ENCODE data around the gene PQBP1. TPM values are rescaled to one million over a fixed set of nuclear protein-coding genes. Genes with fewer than 3 reads are reported as not detected.

The PQBP1 gene
- total and polyA plus RNA-seq, 2 experiments from 2014 or later: 33.8 to 82.9 TPM

GRCh38 chrX:48945517-48946348 lies 48.0 kb downstream of the PQBP1 start:
- Histone ChIP-seq H4K20me1 (ENCODE audit: insufficient read depth, poor library complexity, severe bottlenecking) (peaks cover 16% of the 10 kb centered on the region), H3K9me3 (ENCODE audit: low read depth) (no peaks in the 10 kb centered on the region), H2AFZ (no peak overlapping the region), H3K79me2 (peaks cover 47% of the 10 kb centered on the region), H3K4me2 (no peak overlapping the region), H3K4me1 (ENCODE audit: insufficient read depth) (no peaks in the 10 kb centered on the region), H3K4me3 (no peak overlapping the region), H3K36me3 (replicated peaks; ENCODE audit: insufficient read depth, low read depth) (no peaks in the 10 kb centered on the region), H3K9me2 (replicated peaks; ENCODE audit: insufficient read depth) (no peaks in the 10 kb centered on the region), H3K27me3 (no peaks in the 10 kb centered on the region), H3K27ac (no peak overlapping the region)
- TF ChIP-seq EZH2 (IDR thresholded peaks at IDR 0.05; ENCODE audit: borderline replicate concordance) (no peak), CTCF (IDR thresholded peaks at IDR 0.05; ENCODE audit: poor library complexity) (peak; percentile 73), EZH2phosphoT487 (IDR thresholded peaks at IDR 0.05; ENCODE audit: low read depth, severe bottlenecking, unreplicated experiment) (no peak)
- 60% methylated on average over 7 of the region's 8 CpGs for WGBS (ENCODE audit: low lambda C conversion rate, missing lambda C conversion rate)
- DNase-seq (ENCODE audit: low spot score): peak; percentile 76

- no peak for DNase-seq (ENCODE audit: low spot score)
- H3K4me1 ChIP-seq (ENCODE audit: insufficient read depth): no peaks in the 10 kb centered on the region
- no peak for TF ChIP-seq CTCF (IDR thresholded peaks at IDR 0.05; ENCODE audit: poor library complexity)
These were observed 50.9 kb downstream of the PQBP1 start for GRCh38 chrX:48948589-48948988.

More at GRCh38 chrX:48948589-48948988, 50.9 kb downstream of the PQBP1 start:
- Histone ChIP-seq H3K36me3 (replicated peaks; ENCODE audit: insufficient read depth, low read depth) (no peaks in the 10 kb centered on the region), H3K4me3 (no peak overlapping the region), H2AFZ (no peak overlapping the region), H3K27me3 (no peaks in the 10 kb centered on the region), H3K79me2 (peaks cover 60% of the 10 kb centered on the region), H3K4me2 (no peak overlapping the region), H3K27ac (no peak overlapping the region), H4K20me1 (ENCODE audit: insufficient read depth, poor library complexity, severe bottlenecking) (peaks cover 22% of the 10 kb centered on the region), H3K9me3 (ENCODE audit: low read depth) (no peaks in the 10 kb centered on the region), H3K9me2 (replicated peaks; ENCODE audit: insufficient read depth) (no peaks in the 10 kb centered on the region)
- 71% methylated on average over 1 of the region's 1 CpG for WGBS (ENCODE audit: low lambda C conversion rate, missing lambda C conversion rate)

Other genes starting within 250 kb of the PQBP1 start
- gene WAS, start 214.1 kb upstream of the PQBP1 start, total RNA-seq: 0.32 TPM in 1 of 2 replicates, not detected in the other
- gene WAS, start 214.1 kb upstream of the PQBP1 start, polyA plus RNA-seq: 0.73 and 2.4 TPM in 2 replicates
- 2.9 and 3.1 TPM in 2 replicates for gene SUV39H1, start 201.2 kb upstream of the PQBP1 start, total RNA-seq
- gene SUV39H1, start 201.2 kb upstream of the PQBP1 start, polyA plus RNA-seq: 5.3 and 9.1 TPM in 2 replicates
- 2.4 TPM in 1 of 2 replicates, not detected in the other for gene GLOD5, start 136.2 kb upstream of the PQBP1 start, total RNA-seq
- not detected in 2 replicates for gene GLOD5, start 136.2 kb upstream of the PQBP1 start, polyA plus RNA-seq
- not detected in 2 replicates for gene GATA1, start 111.3 kb upstream of the PQBP1 start, total RNA-seq
- gene GATA1, start 111.3 kb upstream of the PQBP1 start, polyA plus RNA-seq: 0.13 TPM in 1 of 2 replicates, not detected in the other
- gene HDAC6, start 95.9 kb upstream of the PQBP1 start, total RNA-seq: 66.5 and 68.9 TPM in 2 replicates
- gene HDAC6, start 95.9 kb upstream of the PQBP1 start, polyA plus RNA-seq: 96.3 and 115 TPM in 2 replicates
- gene ERAS, start 71.4 kb upstream of the PQBP1 start, total RNA-seq: 0.47 TPM in 1 of 2 replicates, not detected in the other
- 0.65 TPM in 1 of 2 replicates, not detected in the other for gene ERAS, start 71.4 kb upstream of the PQBP1 start, polyA plus RNA-seq
- gene PCSK1N, start 62.3 kb upstream of the PQBP1 start, total RNA-seq: 39.0 and 45.8 TPM in 2 replicates
- gene PCSK1N, start 62.3 kb upstream of the PQBP1 start, polyA plus RNA-seq: 97.0 and 97.7 TPM in 2 replicates
- 42.5 and 56.7 TPM in 2 replicates for gene TIMM17B, start 162 bp upstream of the PQBP1 start, total RNA-seq
- gene TIMM17B, start 162 bp upstream of the PQBP1 start, polyA plus RNA-seq: 113 and 132 TPM in 2 replicates
- gene SLC35A2, start 13.7 kb downstream of the PQBP1 start, total RNA-seq: 40.8 and 49.5 TPM in 2 replicates
- 82.4 and 95.9 TPM in 2 replicates for gene SLC35A2, start 13.7 kb downstream of the PQBP1 start, polyA plus RNA-seq
- gene PIM2, start 21.1 kb downstream of the PQBP1 start, total RNA-seq: 7.0 and 11.5 TPM in 2 replicates
- 16.8 and 17.2 TPM in 2 replicates for gene PIM2, start 21.1 kb downstream of the PQBP1 start, polyA plus RNA-seq
- 27.7 and 32.5 TPM in 2 replicates for gene OTUD5, start 59.7 kb downstream of the PQBP1 start, total RNA-seq
- 49.9 and 51.2 TPM in 2 replicates for gene OTUD5, start 59.7 kb downstream of the PQBP1 start, polyA plus RNA-seq
- 0.64 and 0.87 TPM in 2 replicates for gene KCND1, start 73.9 kb downstream of the PQBP1 start, total RNA-seq
- gene KCND1, start 73.9 kb downstream of the PQBP1 start, polyA plus RNA-seq: 2.0 and 3.2 TPM in 2 replicates
- 17.8 and 20.2 TPM in 2 replicates for gene GRIPAP1, start 104.3 kb downstream of the PQBP1 start, total RNA-seq
- gene GRIPAP1, start 104.3 kb downstream of the PQBP1 start, polyA plus RNA-seq: 30.6 and 31.4 TPM in 2 replicates
- gene TFE3, start 145.4 kb downstream of the PQBP1 start, total RNA-seq: 37.0 and 38.3 TPM in 2 replicates
- 59.8 and 80.0 TPM in 2 replicates for gene TFE3, start 145.4 kb downstream of the PQBP1 start, polyA plus RNA-seq
- gene CCDC120, start 161.1 kb downstream of the PQBP1 start, total RNA-seq: 5.1 and 7.0 TPM in 2 replicates
- 19.1 and 19.3 TPM in 2 replicates for gene CCDC120, start 161.1 kb downstream of the PQBP1 start, polyA plus RNA-seq
- gene PRAF2, start 176.1 kb downstream of the PQBP1 start, total RNA-seq: 4.1 and 6.7 TPM in 2 replicates
- 59.7 and 76.9 TPM in 2 replicates for gene PRAF2, start 176.1 kb downstream of the PQBP1 start, polyA plus RNA-seq
- gene WDR45, start 182.0 kb downstream of the PQBP1 start, total RNA-seq: 59.6 and 69.5 TPM in 2 replicates
- gene WDR45, start 182.0 kb downstream of the PQBP1 start, polyA plus RNA-seq: 67.7 and 74.7 TPM in 2 replicates
- 23.1 and 26.4 TPM in 2 replicates for gene GPKOW, start 225.8 kb downstream of the PQBP1 start, total RNA-seq
- 22.5 and 22.7 TPM in 2 replicates for gene GPKOW, start 225.8 kb downstream of the PQBP1 start, polyA plus RNA-seq